Ovary (tissue), 9 donors: Measurements from ENCODE around the gene PCTP. TPM values are rescaled to one million over a fixed set of nuclear protein-coding genes. Genes with fewer than 3 reads are reported as not detected.

Experiments used
- DNase-seq, 5 donors: peaks; one replicate each; pipeline ENCODE4 v3.0.0-alpha.2; 2019 to 2020
- H3K27ac ChIP-seq, 2 donors: fragments of 200-600 bp; one replicate each; pipeline versions ENCODE4 v1.5.1 to v1.8.0; 2019 to 2022
- H3K27me3 ChIP-seq: fragments of 200-600 bp; one replicate; pipeline ENCODE4 v1.8.0; 2022
- H3K36me3 ChIP-seq: fragments of 200-600 bp; sonication (generic); one replicate; pipeline ENCODE4 v1.5.1; 2019
- H3K4me1 ChIP-seq: one replicate; pipeline ENCODE4 v1.8.1; 2013; ENCODE audit warnings: mild to moderate bottlenecking, moderate library complexity; ENCODE audit not compliant: insufficient read depth
- H3K4me3 ChIP-seq: fragments of 200-600 bp; sonication (generic); one replicate; pipeline ENCODE4 v1.5.1; 2017
- H3K9me3 ChIP-seq, 2 donors: fragments of 200-600 bp in 1 of 2; sonication (generic) in 1 of 2; one replicate each; pipeline versions ENCODE4 v1.5.1 to v1.8.1; 2013 to 2019; ENCODE audit warnings: mild to moderate bottlenecking in 1 of 2, moderate library complexity in 1 of 2
- EP300 ChIP-seq: sonication (generic); formaldehyde crosslinking; IDR thresholded peaks from one replicate; pipeline ENCODE4 v1.6.1; 2017; ENCODE audit warnings: antibody characterized with exemption
- POLR2A ChIP-seq: fragments of 450-650 bp; IDR thresholded peaks from one replicate; pipeline ENCODE4 v1.6.1; 2017; ENCODE audit warnings: antibody characterized with exemption, mild to moderate bottlenecking, moderate library complexity
- whole genome bisulfite sequencing, 3 donors: extraction: QIAGEN DNeasy Blood & Tissue Kit in 1 of 3; methylation state at CpG; one replicate each; pipeline versions ENCODE4 v1.1.5 to v1.1.7; 2013 to 2017; 5-methylcytosine and 5-hydroxymethylcytosine counted together
- intact Hi-C, 4 donors: fragments of 100-400 bp; cut with DNase I; formaldehyde crosslinking; loops; one replicate each; pipeline versions ENCODE4 v1.11.0 to v1.15.1; 2022 to 2023
- polyA plus RNA-seq, 2 donors: library from polyadenylated mRNA; stranded (reverse); fragments of 200-250 nt in 1 of 2; fragments of 350-450 nt in 1 of 2; fragmentation: Illumina TruSeq in 1 of 2; extraction: RNeasy Lipid Tissue Mini Kit (QIAGEN cat#74804) in 1 of 2; gene quantifications; one replicate each; pipeline ENCODE4 v1.2.3, GENCODE V29; 2013 to 2014
- total RNA-seq, 7 donors: library from RNA; depleted of rRNA in 2 of 7; stranded (reverse); fragments of >200 nt in 2 of 7; fragmentation: NEBNext Ultra II Directional in 3 of 7; extraction: Animal tissue kit (Norgen Biotek cat#: 25700) in 3 of 7; gene quantifications; one replicate each; pipeline versions ENCODE4 v1.1.0 to v1.2.4, GENCODE V29; 2016 to 2023
- TF ChIP-seq, protein P1 (sequence below), 3 donors: fragments of 450-650 bp in 2 of 3; fragments of 200-600 bp in 1 of 3; IDR thresholded peaks; one replicate each; pipeline versions ENCODE4 v1.5.1 to v1.8.0; 2016 to 2022; ENCODE audit warnings: antibody characterized with exemption in 3 of 3, mild to moderate bottlenecking in 1 of 3
- donor health status: DM: no; HTN: no; CAD: no; lungs with moderate emphysema.
- donor health status: DM: no; HTN: no; CAD: no.
- donor health status: Bipolar disorder and iron deficiency.
- donor health status: DM: yes; HTN: yes; CAD: no.
- donor health status: DM: no; HTN: no; CAD: no.
- donor health status: DM: yes; HTN: yes; CAD: no.

PCTP gene
- total and polyA plus RNA-seq, 9 donors: 7.2 to 18.8 (median 11.8) TPM

DNA sequence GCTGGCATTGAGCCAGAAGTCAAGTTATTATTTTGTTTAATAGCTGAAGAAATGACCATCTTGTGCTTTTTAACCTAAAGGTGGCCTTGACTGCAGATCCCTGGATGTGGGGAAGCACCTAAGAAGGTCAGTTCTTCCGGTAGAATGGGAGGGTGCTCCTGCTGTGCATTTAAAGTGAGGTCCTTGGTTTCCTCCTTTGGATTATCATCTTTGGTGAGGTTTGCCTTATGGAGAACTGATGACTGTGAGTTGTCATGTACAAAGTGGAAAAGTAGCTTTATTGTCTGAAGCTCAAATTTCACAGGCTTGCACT lies 66.5 kb downstream of the PCTP start:
- H3K27me3 ChIP-seq: no peaks in the 10 kb centered on the region
- no peaks in the 10 kb centered on the region for H3K36me3 ChIP-seq
- TF ChIP-seq POLR2A: no peak
- TF ChIP-seq, protein P1, sequence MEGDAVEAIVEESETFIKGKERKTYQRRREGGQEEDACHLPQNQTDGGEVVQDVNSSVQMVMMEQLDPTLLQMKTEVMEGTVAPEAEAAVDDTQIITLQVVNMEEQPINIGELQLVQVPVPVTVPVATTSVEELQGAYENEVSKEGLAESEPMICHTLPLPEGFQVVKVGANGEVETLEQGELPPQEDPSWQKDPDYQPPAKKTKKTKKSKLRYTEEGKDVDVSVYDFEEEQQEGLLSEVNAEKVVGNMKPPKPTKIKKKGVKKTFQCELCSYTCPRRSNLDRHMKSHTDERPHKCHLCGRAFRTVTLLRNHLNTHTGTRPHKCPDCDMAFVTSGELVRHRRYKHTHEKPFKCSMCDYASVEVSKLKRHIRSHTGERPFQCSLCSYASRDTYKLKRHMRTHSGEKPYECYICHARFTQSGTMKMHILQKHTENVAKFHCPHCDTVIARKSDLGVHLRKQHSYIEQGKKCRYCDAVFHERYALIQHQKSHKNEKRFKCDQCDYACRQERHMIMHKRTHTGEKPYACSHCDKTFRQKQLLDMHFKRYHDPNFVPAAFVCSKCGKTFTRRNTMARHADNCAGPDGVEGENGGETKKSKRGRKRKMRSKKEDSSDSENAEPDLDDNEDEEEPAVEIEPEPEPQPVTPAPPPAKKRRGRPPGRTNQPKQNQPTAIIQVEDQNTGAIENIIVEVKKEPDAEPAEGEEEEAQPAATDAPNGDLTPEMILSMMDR (IDR thresholded peaks at IDR 0.05): no peak
- TF ChIP-seq EP300: no peak
- H3K4me1 ChIP-seq: no peaks in the 10 kb centered on the region
- H3K9me3 ChIP-seq: no peaks in the 10 kb centered on the region
- DNase-seq: no peak
- intact Hi-C loops: loop anchor here in 1 of 4 donors (5.0 kb wide), 1 partner anchor 160 kb away; no protein-coding TSS in a partner anchor
- no peak overlapping the region for H3K27ac ChIP-seq
- no peak overlapping the region for H3K4me3 ChIP-seq
- 35 to 48% (median 42%) methylated on average over 1 of the region's 1 CpG for WGBS, 3 donors

DNA sequence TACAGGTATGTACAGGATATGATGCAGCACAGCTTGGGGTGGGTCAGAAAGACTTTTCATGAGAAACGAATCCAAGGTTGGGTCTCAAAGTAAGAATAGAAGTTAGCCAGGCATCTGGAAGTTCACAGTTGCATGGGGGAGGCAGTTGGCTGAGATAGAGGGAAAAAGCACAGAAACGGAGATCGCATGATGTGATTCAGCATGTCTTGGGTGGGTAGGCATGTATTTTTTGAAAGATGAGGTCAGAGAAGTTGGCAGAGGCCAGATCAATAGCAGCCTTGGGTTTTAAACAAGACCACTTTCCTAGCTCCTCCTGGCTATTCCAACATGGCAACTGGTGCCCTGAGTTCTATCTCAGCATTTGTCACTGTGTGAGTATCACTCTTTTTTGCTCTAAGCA lies 67.2 kb downstream of the PCTP start:
- intact Hi-C loops: loop anchor here in 1 of 4 donors (5.0 kb wide), 1 partner anchor 161 kb away; no protein-coding TSS in a partner anchor

DNA sequence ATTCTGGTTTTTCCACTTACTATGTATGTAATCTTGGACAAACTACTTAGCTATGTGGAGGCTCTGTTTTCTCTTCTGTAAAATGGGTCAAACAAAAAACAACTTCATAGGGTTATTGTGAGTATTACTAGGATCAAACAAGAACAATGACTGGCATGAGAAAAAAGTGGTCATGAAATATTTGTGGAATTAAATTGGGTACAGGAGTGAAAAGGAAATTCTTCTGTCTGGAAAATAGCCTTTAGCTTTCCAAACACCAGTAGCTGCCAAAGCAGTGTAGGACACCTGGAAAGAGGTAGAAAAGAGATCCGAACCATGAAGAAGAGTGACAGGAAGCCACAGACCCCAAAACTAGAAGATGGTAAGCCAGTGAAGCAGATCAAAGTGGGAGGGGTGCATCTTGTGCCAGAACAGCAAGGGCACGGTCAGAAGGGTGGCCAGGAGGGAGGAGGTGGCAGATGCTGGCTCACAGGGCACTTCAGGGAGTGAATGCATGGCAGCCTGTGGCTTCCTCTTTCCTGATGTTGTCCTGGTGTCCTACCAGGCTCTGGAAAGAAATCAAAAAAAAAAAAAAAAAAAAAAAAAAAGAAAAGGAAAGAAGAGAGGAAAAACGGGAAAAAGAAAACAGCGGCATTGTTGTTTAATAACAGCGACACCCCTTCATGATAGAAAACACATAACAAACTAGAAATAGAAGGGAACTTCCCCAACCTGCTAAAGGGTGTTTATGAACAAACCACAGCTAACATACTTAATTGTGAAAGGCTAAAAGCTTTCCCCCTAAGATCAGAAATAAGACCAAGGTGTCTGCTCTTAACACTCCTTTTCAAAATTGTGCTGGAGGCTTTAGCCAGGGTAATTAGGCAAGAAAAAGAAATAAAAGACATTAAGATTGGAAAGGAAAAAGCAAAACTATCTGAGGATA lies 67.9 kb downstream of the PCTP start:
- intact Hi-C loops: loop anchor here in 1 of 4 donors (5.0 kb wide), 1 partner anchor 161 kb away; no protein-coding TSS in a partner anchor

More for the DNA sequence above, 67.2 kb downstream of the PCTP start:
- no peak for DNase-seq
- no peaks in the 10 kb centered on the region for H3K4me1 ChIP-seq
- H3K27ac ChIP-seq: no peak overlapping the region
- no peak overlapping the region for H3K4me3 ChIP-seq
- H3K27me3 ChIP-seq: no peaks in the 10 kb centered on the region
- WGBS, 3 donors: 81 to 85% (median 83%) methylated on average over 3 of the region's 3 CpGs
- no peaks in the 10 kb centered on the region for H3K36me3 ChIP-seq
- TF ChIP-seq POLR2A: no peak
- TF ChIP-seq EP300: no peak
- TF ChIP-seq, protein P1 (IDR thresholded peaks at IDR 0.05): no peak
- no peaks in the 10 kb centered on the region for H3K9me3 ChIP-seq

DNA sequence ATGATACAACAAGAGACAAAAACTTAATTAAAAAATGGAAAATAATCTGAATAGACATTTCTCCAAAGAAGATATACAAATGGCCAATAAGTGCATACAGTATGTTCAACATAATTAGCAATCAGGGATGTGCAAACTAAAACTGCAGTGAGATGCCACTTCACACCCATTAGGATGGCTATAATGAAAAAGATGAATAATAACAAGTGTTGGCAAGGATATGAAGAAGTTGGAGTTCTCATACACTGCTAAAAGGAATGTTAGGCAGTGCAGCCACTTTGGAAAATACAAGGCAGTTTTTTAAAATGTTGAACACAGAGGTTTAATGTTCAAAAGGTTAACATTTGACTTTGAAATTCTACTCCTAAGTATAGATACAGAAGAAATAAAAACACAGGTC lies 69.8 kb downstream of the PCTP start:
- no peak overlapping the region for H3K27ac ChIP-seq
- H3K27me3 ChIP-seq: no peaks in the 10 kb centered on the region
- no peaks in the 10 kb centered on the region for H3K36me3 ChIP-seq
- H3K4me1 ChIP-seq: no peaks in the 10 kb centered on the region
- no peak for DNase-seq
- no peak overlapping the region for H3K4me3 ChIP-seq
- no peak for TF ChIP-seq EP300
- intact Hi-C loops: loop anchor here in 1 of 4 donors (10.0 kb wide), 1 partner anchor 74 kb away; no protein-coding TSS in a partner anchor
- H3K9me3 ChIP-seq: no peaks in the 10 kb centered on the region

More for the DNA sequence above, 67.9 kb downstream of the PCTP start:
- Histone ChIP-seq H3K27ac (no peak overlapping the region), H3K4me3 (no peak overlapping the region), H3K36me3 (no peaks in the 10 kb centered on the region), H3K9me3 (no peaks in the 10 kb centered on the region), H3K27me3 (no peaks in the 10 kb centered on the region), H3K4me1 (no peaks in the 10 kb centered on the region)
- no peak for DNase-seq
- TF ChIP-seq POLR2A: no peak
- TF ChIP-seq, protein P1 (IDR thresholded peaks at IDR 0.05): no peak
- TF ChIP-seq EP300: no peak
- 81 to 83% (median 81%) methylated on average over 5 of the region's 5 CpGs for WGBS, 3 donors

DNA sequence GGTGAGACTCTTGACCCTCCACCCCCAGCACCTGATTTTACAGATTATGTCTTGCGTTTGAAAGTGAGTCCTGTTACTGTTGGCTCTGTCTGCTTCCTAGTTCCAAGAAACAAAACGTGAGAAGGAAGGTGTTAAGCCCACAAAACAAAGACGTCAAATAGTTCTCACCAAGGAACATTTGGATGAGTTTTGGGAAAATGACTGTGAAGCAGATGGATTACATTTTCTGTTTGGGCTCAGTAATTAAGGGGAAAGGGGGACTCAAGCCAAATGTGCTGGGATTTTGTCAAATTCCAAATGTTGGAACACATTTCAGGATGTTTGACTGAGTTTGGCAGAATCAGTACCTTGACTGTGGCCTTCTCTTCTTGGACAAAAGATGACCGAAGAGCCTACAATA lies 71.2 kb downstream of the PCTP start:
- 47 to 58% (median 49%) methylated on average over 4 of the region's 4 CpGs for WGBS, 3 donors
- DNase-seq: no peak
- Histone ChIP-seq H3K4me3 (no peak overlapping the region), H3K36me3 (no peaks in the 10 kb centered on the region), H3K9me3 (no peaks in the 10 kb centered on the region), H3K27ac (no peak overlapping the region), H3K27me3 (no peaks in the 10 kb centered on the region), H3K4me1 (no peaks in the 10 kb centered on the region)
- TF ChIP-seq, protein P1 (IDR thresholded peaks at IDR 0.05): no peak
- no peak for TF ChIP-seq EP300
- TF ChIP-seq POLR2A: no peak
- intact Hi-C loops: loop anchor here in 1 of 4 donors (10.0 kb wide), 1 partner anchor 73 kb away; no protein-coding TSS in a partner anchor
